Neutrophil (primary cell): ENCODE measurements around the gene LNX2.

Source experiments
- H3K27ac ChIP-seq: fragments of 200-600 bp; sonication (generic); 2 replicates; pipeline ENCODE4 v1.5.1; 2016; ENCODE audit warnings: mild to moderate bottlenecking, moderate library complexity
- H3K27me3 ChIP-seq: fragments of 200-600 bp; sonication (generic); 2 replicates; pipeline ENCODE4 v1.6.0; 2016; ENCODE audit warnings: mild to moderate bottlenecking
- H3K36me3 ChIP-seq: fragments of 200-600 bp; sonication (generic); 2 replicates; pipeline ENCODE4 v1.5.1; 2017
- H3K4me1 ChIP-seq, 2 experiments: fragments of 200-600 bp in 1 of 2; sonication (generic) in 1 of 2; 1 replicate in 1 of 2; 2 replicates in 1 of 2; pipeline versions ENCODE4 v1.5.1 to v1.6.1; 2013 to 2016; ENCODE audit warnings: low read depth in 1 of 2, low read length in 1 of 2, mild to moderate bottlenecking in 1 of 2, moderate library complexity in 1 of 2; ENCODE audit not compliant: control insufficient read depth in 1 of 2, insufficient read depth in 1 of 2
- H3K4me3 ChIP-seq, 2 experiments: fragments of 200-600 bp in 1 of 2; sonication (generic) in 1 of 2; 1 replicate in 1 of 2; 2 replicates in 1 of 2; pipeline ENCODE4 v1.5.1; 2013 to 2016; ENCODE audit warnings: low read depth in 1 of 2, low read length in 1 of 2, mild to moderate bottlenecking in 1 of 2, moderate library complexity in 1 of 2
- H3K9me3 ChIP-seq: fragments of 200-600 bp; sonication (generic); 2 replicates; pipeline ENCODE4 v1.5.1; 2016
- CTCF ChIP-seq: fragments of 200-600 bp; sonication (generic); IDR thresholded peaks from 2 replicates; pipeline ENCODE4 v1.5.1; 2016; ENCODE audit warnings: antibody characterized with exemption

The LNX2 gene

GRCh38 chr13:27620377-27621115 is at the start of gene LNX2:
LNX2 (minus strand) TSS chr13:27620529; CDS start chr13:27581703, 38,826 bp downstream.
- Histone ChIP-seq H3K4me1 (peaks cover 25 to 30% of the 10 kb centered on the region in 2 experiments), H3K27ac (peak within 1 kb of the TSS; percentile 91), H3K4me3 (peak within 1 kb of the TSS; percentile 92 to 99), H3K27me3 (no peaks in the 10 kb centered on the region), H3K9me3 (no peaks in the 10 kb centered on the region), H3K36me3 (no peaks in the 10 kb centered on the region)
- peak; percentile 37 for TF ChIP-seq CTCF

- Histone ChIP-seq H3K4me3 (no peak overlapping the region), H3K4me1 (no peaks in the 10 kb centered on the region), H3K27ac (no peak overlapping the region), H3K36me3 (peaks cover 20% of the 10 kb centered on the region), H3K27me3 (no peaks in the 10 kb centered on the region), H3K9me3 (no peaks in the 10 kb centered on the region)
- no peak for TF ChIP-seq CTCF
Observed at GRCh38 chr13:27667946-27668345, 47.6 kb upstream of the LNX2 start.

- no peaks in the 10 kb centered on the region for H3K4me1 ChIP-seq
- TF ChIP-seq CTCF = no peak
Observed at GRCh38 chr13:27666951-27667350, 46.6 kb upstream of the LNX2 start.

GRCh38 chr13:27665761-27666160 is 45.4 kb upstream of the LNX2 start:
- peaks cover 20% of the 10 kb centered on the region for H3K36me3 ChIP-seq
- H3K9me3 ChIP-seq = no peaks in the 10 kb centered on the region
- H3K27me3 ChIP-seq = no peaks in the 10 kb centered on the region
- no peaks in the 10 kb centered on the region for H3K4me1 ChIP-seq
- TF ChIP-seq CTCF = no peak
- no peak overlapping the region for H3K4me3 ChIP-seq
- H3K27ac ChIP-seq = no peak overlapping the region

More at GRCh38 chr13:27666951-27667350, 46.6 kb upstream of the LNX2 start:
- H3K27me3 ChIP-seq = no peaks in the 10 kb centered on the region
- H3K9me3 ChIP-seq = no peaks in the 10 kb centered on the region
- H3K36me3 ChIP-seq = peaks cover 20% of the 10 kb centered on the region
- H3K4me3 ChIP-seq = no peak overlapping the region
- H3K27ac ChIP-seq = no peak overlapping the region

- H3K36me3 ChIP-seq = peaks cover 20% of the 10 kb centered on the region
- no peak for TF ChIP-seq CTCF
- H3K4me3 ChIP-seq = no peak overlapping the region
- H3K9me3 ChIP-seq = no peaks in the 10 kb centered on the region
- no peak overlapping the region for H3K27ac ChIP-seq
- no peaks in the 10 kb centered on the region for H3K4me1 ChIP-seq
- H3K27me3 ChIP-seq = no peaks in the 10 kb centered on the region
Observed at GRCh38 chr13:27665333-27665732, 45.0 kb upstream of the LNX2 start.
